Esophagus squamous epithelium (tissue), 4 donors: ENCODE data around the gene RANBP3.

ENCODE experiments used
- POLR2A ChIP-seq, 4 donors: fragments of 450-650 bp; IDR thresholded peaks; one replicate each; pipeline ENCODE4 v1.6.1; 2017; ENCODE audit warnings: antibody characterized with exemption in 4 of 4, mild to moderate bottlenecking in 4 of 4, moderate library complexity in 3 of 4
- TF ChIP-seq, protein P1 (sequence below), 6 experiments: fragments of 450-650 bp in 4 of 6; fragments of 200-600 bp in 2 of 6; sonication (generic) in 2 of 6; IDR thresholded peaks; one replicate each; pipeline ENCODE4 v1.5.1; 2016 to 2019; ENCODE audit warnings: antibody characterized with exemption in 6 of 6, mild to moderate bottlenecking in 4 of 6, moderate library complexity in 4 of 6

DNA sequence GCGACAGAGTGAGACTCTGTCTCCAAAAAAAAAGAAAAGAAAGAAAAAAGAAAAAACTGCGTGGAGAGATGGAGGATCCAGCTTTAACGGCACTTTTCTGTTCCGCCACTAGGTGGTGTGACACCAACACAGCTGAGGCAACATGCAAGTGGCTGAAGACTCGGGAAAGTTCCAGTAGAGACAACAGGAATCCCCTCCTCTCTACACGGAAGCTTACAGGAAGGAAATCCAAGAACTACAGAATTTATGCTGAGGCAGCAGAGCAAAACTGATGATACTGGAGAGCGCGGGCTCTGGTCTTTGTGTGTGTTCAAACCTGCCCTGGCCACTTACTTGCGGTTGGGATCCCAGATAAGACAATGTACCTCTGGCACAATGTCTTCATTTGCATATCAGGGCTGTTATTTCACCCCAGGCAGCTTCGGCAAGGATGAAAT lies 9.9 kb downstream of the RANBP3 start:
- TF ChIP-seq, protein P1, sequence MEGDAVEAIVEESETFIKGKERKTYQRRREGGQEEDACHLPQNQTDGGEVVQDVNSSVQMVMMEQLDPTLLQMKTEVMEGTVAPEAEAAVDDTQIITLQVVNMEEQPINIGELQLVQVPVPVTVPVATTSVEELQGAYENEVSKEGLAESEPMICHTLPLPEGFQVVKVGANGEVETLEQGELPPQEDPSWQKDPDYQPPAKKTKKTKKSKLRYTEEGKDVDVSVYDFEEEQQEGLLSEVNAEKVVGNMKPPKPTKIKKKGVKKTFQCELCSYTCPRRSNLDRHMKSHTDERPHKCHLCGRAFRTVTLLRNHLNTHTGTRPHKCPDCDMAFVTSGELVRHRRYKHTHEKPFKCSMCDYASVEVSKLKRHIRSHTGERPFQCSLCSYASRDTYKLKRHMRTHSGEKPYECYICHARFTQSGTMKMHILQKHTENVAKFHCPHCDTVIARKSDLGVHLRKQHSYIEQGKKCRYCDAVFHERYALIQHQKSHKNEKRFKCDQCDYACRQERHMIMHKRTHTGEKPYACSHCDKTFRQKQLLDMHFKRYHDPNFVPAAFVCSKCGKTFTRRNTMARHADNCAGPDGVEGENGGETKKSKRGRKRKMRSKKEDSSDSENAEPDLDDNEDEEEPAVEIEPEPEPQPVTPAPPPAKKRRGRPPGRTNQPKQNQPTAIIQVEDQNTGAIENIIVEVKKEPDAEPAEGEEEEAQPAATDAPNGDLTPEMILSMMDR (IDR thresholded peaks at IDR 0.05): peak; percentile 76 to 90 (median 80)
- no peak for TF ChIP-seq POLR2A (IDR thresholded peaks at IDR 0.05)
